ENCODE results near the gene SEMA3D. TPM values are rescaled to one million over a fixed set of nuclear protein-coding genes. Genes with fewer than 3 reads are reported as not detected.

SEMA3D gene
- total and polyA plus RNA-seq, 2 donors (not counting 1 experiment from before 2014, with no cell fraction given) = 0.46 to 0.59 TPM

DNA sequence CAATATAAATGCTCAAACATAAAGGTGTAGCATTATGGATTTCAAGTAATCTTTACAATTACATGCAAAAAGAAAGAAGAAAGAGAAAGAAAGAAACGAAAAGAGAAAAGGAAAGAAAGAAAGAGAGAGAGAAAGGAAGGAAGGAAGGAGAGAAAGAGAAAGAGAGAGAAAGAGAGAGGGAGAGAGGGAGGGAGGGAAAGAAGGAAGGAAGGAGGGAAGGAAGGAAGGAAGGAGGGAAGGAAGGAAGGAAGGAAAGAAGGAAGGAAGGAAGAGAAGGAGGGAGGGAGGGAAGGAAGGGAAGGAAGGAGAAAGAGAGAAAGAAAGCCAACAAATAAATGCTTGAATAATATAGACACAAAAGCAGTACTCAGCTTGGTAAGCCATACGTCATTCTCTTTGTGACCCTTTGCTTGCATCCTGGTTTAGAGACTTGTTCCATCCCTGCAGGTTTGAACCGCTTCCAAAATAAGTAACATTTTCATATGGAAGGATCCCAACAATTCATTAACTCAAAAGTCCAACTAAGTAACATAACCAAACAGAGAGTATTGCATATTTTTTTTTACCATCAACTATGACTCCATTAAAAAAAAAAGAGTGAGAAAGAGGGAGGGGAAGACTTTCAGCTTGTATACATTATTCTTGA, 95.8 kb downstream of the SEMA3D start:
- Mint-ChIP-seq H3K9me3 (ENCODE audit: insufficient read depth) (no peaks in the 10 kb centered on the region), H3K27ac (no peak overlapping the region), H3K27me3 (no peaks in the 10 kb centered on the region), H3K4me3 (no peak overlapping the region), H3K4me1 (no peaks in the 10 kb centered on the region)
- no peak overlapping the region for H3K9ac ChIP-seq (ENCODE audit: low read length)
- no peaks in the 10 kb centered on the region for H3K9me3 ChIP-seq (ENCODE audit: control extremely low read depth in 1 of 3, control insufficient read depth in 2 of 3, insufficient read depth in 1 of 3, low read length in 2 of 3)
- no peak overlapping the region for H2AFZ ChIP-seq (ENCODE audit: insufficient read depth, low read depth, low read length, poor library complexity, severe bottlenecking)
- intact Hi-C loops (cut with micrococcal nuclease) = no loop called here
- DNase-seq = no peak
- POLR2A ChIA-PET = no interaction called here
- H3K27ac ChIP-seq (ENCODE audit: low read length in 2 of 2) = no peak overlapping the region
- no peaks in the 10 kb centered on the region for H3K79me2 ChIP-seq (ENCODE audit: control insufficient read depth, insufficient read depth, low read length)
- H3K36me3 ChIP-seq (replicated peaks in 1 of 2; ENCODE audit: control extremely low read depth in 1 of 2, control insufficient read depth in 1 of 2, extremely low read depth in 1 of 2, insufficient read depth in 2 of 2, low read length in 1 of 2) = no peaks in the 10 kb centered on the region
- CTCF ChIA-PET = no interaction called here
- no peaks in the 10 kb centered on the region for H3K27me3 ChIP-seq (replicated peaks in 1 of 4; ENCODE audit: control extremely low read depth in 1 of 4, control insufficient read depth in 3 of 4, insufficient read depth in 4 of 4, low read length in 3 of 4)
- no peaks in the 10 kb centered on the region for H3K4me1 ChIP-seq (ENCODE audit: control insufficient read depth in 2 of 2, insufficient read depth in 2 of 2, low read length in 2 of 2)
- no peak overlapping the region for H3K4me2 ChIP-seq (replicated peaks; ENCODE audit: low read depth, low read length, poor library complexity, severe bottlenecking)
- ATAC-seq (ENCODE audit: low read depth) = no peak
- no peaks in the 10 kb centered on the region for H4K20me1 ChIP-seq (ENCODE audit: control insufficient read depth, insufficient read depth, low read length, poor library complexity, severe bottlenecking)
- H3K4me3 ChIP-seq (ENCODE audit: control extremely low read depth in 1 of 5, extremely low read depth in 1 of 5, insufficient read depth in 1 of 5, low read depth in 2 of 5, low read length in 4 of 5) = no peak overlapping the region
- 92% methylated on average over 3 of the region's 3 CpGs for WGBS (ENCODE audit: insufficient coverage)
- no peak for TF ChIP-seq EZH2 (IDR thresholded peaks at IDR 0.05; ENCODE audit: borderline replicate concordance, insufficient read depth, low read depth, low read length, poor library complexity, severe bottlenecking)
- TF ChIP-seq, protein P1, sequence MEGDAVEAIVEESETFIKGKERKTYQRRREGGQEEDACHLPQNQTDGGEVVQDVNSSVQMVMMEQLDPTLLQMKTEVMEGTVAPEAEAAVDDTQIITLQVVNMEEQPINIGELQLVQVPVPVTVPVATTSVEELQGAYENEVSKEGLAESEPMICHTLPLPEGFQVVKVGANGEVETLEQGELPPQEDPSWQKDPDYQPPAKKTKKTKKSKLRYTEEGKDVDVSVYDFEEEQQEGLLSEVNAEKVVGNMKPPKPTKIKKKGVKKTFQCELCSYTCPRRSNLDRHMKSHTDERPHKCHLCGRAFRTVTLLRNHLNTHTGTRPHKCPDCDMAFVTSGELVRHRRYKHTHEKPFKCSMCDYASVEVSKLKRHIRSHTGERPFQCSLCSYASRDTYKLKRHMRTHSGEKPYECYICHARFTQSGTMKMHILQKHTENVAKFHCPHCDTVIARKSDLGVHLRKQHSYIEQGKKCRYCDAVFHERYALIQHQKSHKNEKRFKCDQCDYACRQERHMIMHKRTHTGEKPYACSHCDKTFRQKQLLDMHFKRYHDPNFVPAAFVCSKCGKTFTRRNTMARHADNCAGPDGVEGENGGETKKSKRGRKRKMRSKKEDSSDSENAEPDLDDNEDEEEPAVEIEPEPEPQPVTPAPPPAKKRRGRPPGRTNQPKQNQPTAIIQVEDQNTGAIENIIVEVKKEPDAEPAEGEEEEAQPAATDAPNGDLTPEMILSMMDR (IDR thresholded peaks at IDR 0.05) = no peak

DNA sequence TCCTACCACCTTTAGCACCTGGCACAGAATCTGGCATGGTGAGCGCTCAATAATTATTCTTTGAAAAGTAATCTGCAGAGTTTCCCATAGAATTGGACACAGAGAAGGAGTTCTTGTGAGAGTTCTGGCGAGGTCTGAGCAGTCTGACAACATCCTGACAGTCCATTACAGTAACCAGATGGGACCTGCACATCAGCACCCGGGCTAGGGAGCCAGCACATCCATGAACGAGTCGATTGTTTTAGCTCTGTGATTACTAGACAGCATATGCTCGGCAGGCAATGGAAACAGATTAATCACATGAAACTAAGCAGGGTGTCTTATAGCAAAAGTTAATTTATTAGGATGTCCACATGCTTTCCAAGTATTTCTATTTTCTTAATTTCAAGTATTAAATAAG, 96.7 kb downstream of the SEMA3D start:
- no peaks in the 10 kb centered on the region for H3K9me3 Mint-ChIP-seq (ENCODE audit: insufficient read depth)
- H3K27me3 Mint-ChIP-seq = no peaks in the 10 kb centered on the region
- H3K9ac ChIP-seq (ENCODE audit: low read length) = no peak overlapping the region
- no peak overlapping the region for H2AFZ ChIP-seq (ENCODE audit: insufficient read depth, low read depth, low read length, poor library complexity, severe bottlenecking)
- H3K4me1 ChIP-seq (ENCODE audit: control insufficient read depth in 2 of 2, insufficient read depth in 2 of 2, low read length in 2 of 2) = no peaks in the 10 kb centered on the region
- H3K4me2 ChIP-seq (replicated peaks; ENCODE audit: low read depth, low read length, poor library complexity, severe bottlenecking) = no peak overlapping the region
- no peak overlapping the region for H3K4me3 Mint-ChIP-seq
- WGBS (ENCODE audit: insufficient coverage) = 52% methylated on average over 2 of the region's 6 CpGs
- no peak overlapping the region for H3K27ac ChIP-seq (ENCODE audit: low read length in 2 of 2)
- TF ChIP-seq, protein P1 (IDR thresholded peaks at IDR 0.05) = no peak
- no peak for TF ChIP-seq EZH2 (IDR thresholded peaks at IDR 0.05; ENCODE audit: borderline replicate concordance, insufficient read depth, low read depth, low read length, poor library complexity, severe bottlenecking)
- H3K27me3 ChIP-seq (replicated peaks in 1 of 4; ENCODE audit: control extremely low read depth in 1 of 4, control insufficient read depth in 3 of 4, insufficient read depth in 4 of 4, low read length in 3 of 4) = no peaks in the 10 kb centered on the region
- ChIA-PET POLR2A (no interaction called here), CTCF (no interaction called here)
- no peaks in the 10 kb centered on the region for H3K9me3 ChIP-seq (ENCODE audit: control extremely low read depth in 1 of 3, control insufficient read depth in 2 of 3, insufficient read depth in 1 of 3, low read length in 2 of 3)
- no peak overlapping the region for H3K27ac Mint-ChIP-seq
- H4K20me1 ChIP-seq (ENCODE audit: control insufficient read depth, insufficient read depth, low read length, poor library complexity, severe bottlenecking) = no peaks in the 10 kb centered on the region
- no peaks in the 10 kb centered on the region for H3K36me3 ChIP-seq (replicated peaks in 1 of 2; ENCODE audit: control extremely low read depth in 1 of 2, control insufficient read depth in 1 of 2, extremely low read depth in 1 of 2, insufficient read depth in 2 of 2, low read length in 1 of 2)
- no peak overlapping the region for H3K4me3 ChIP-seq (ENCODE audit: control extremely low read depth in 1 of 5, extremely low read depth in 1 of 5, insufficient read depth in 1 of 5, low read depth in 2 of 5, low read length in 4 of 5)
- no peaks in the 10 kb centered on the region for H3K4me1 Mint-ChIP-seq
- intact Hi-C loops (cut with micrococcal nuclease) = no loop called here
- no peaks in the 10 kb centered on the region for H3K79me2 ChIP-seq (ENCODE audit: control insufficient read depth, insufficient read depth, low read length)
- no peak for DNase-seq
- no peak for ATAC-seq (ENCODE audit: low read depth)

All from B cell (primary cell).